ENCODE results near the gene RXFP4.

The RXFP4 gene

DNA sequence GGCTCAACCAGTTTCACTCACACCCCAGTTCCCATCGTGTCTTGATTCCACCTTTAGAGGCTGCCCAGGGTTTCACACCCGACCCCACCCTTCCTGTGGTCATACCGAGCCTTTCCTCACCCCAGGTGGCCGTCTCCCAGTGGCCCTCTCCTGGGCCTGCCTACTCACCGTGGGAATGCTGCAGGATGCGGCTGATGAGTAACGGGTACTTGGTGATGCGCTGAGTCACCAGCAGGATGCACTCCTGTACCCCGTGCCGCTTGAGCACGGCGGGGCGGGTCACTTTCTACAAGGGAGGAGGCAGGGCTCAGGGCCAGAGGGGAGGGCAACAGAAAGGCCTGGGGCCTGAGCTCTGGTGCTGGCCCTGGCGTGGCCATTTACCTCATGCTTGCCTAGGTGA lies 20.5 kb downstream of the RXFP4 start:
- DNase-seq: no peak

DNA sequence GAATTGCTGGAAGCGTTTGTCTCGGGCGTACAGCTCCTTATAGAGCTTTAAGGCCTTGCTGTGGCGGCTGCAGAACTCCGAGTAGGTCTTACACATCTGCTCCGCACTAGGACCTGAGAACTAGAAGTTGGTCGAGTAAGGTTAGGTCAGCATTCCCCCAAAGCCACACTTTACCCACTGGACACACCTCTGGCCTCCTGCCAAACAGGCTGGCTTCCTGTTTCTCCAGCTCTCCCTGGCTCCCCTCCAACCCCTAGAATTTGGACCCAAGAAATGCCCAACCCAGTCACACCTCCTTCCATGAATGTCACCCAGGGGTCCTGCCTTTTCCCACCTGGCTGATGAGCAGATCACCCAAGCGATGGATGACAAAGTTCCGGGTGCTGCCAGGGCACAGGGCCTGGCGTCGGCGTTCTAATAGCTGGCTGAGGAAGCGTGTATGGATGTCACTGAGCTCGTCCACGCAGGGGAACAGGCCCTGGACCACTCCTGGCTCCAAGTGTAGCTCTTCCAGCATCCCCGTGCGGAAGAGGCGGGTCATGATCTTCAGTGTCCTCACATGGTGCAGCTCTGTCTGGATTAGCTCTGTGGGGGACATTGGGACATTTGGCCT lies 21.3 kb downstream of the RXFP4 start:
- no peak for DNase-seq

DNA sequence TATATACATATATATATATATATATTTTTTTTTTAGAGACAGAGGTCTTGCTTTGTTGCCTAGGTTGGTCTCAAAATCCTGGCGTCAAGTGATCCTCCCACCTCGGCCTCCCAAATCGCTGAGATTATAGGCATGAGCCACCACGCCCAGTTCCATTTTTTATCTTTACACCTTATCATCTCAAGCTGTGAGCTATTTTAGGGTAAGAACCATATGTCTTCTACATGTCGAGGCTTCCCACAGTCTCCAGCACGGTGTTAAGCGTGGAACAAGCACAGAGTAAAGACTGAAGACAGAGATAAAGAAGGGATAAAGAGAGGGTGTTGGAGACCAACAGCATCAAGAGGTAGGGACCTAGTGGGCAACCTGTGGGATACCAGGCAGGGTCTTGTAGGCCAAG lies 22.8 kb downstream of the RXFP4 start:
- no peak for DNase-seq

DNA sequence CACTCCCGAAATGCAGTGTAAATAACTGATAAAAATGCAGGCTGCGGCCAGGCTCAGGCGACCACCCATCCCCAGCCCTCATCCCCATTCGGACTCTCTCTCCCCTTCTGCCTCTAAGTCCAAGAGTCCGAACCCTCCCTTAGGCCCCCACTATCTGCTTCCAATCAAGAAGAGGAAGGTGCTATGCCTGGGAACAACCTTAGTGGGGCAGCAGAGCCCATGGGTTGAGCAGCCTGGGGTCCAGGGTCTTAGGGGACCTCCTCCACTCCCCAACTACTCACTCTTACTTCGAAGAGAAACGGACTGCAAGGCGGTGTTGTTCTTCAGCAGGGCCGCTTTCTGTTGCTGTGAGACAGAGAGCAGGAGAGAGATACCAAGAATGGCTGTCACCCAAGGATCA lies 24.7 kb downstream of the RXFP4 start:
- no peak for DNase-seq

DNA sequence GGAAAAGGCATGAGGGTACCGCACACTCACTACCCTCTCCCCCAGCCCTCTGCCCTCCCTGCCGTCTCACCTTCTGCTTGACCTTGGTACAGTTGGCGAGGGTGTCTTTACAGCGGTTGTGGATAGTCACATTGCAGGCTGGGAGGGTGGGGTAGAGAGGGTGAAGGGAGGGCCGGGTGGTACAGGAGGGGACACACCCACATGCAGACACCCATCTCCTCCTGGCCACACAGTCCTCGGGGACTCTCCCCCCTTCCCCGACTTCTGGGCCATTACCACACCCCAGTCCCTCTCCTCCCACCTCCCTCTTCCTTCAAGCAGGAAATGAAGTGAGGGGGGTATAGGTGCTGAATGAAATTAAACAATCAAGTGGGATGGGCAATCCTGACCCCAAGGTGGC lies 25.3 kb downstream of the RXFP4 start:
- DNase-seq: no peak

DNA sequence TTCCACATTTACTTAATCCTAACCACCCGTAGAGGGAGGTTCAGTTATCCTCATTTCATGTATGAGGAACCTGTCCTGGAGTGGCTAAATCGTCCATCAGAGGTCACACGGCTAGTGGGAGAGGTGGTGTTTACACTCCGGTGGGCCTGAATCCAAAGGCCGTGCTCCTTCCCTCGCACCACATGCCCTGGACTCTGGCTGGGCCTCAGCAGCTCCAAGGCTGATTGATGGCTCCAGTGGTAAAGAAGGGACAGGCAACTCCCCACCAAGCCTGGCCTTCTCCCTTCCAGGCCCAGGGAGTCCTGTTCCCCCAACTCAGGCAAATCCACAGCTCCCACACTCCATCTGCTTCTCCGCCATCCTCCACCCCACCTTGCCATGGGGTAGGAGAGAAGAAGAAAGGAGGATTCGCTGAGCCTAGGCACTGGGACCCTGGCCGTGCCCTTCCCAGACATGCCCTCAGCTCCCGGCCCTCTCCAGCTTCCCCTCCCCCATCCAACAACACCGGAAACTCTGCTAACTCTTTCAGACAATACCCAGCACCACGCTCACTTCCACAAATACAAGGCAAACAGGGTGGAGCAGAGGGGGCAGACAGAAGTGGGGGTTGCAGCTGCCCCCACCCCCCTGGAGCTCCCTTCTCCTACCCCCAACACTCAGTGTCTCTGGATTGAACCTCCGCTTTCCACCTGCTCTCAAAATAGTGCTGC lies 26.1 kb downstream of the RXFP4 start:
- no peak for DNase-seq

DNA sequence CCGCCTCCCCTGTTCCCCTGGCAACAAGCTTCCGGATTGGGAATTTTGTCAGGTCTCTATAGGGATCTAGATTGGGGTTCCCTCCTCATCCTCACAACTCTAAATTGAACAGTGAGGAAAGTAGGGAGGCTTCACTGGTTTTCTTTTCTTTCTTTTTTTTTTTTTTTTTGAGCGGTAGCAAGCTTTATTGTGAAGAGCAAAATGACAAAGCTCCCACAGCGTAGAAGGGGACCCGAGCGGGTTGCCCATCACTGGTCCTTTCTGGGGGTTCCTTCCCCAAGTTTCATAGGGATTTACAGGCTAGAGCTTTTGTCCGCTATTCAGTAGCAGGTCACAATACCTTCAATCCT lies 26.6 kb downstream of the RXFP4 start:
- no peak for DNase-seq

DNA sequence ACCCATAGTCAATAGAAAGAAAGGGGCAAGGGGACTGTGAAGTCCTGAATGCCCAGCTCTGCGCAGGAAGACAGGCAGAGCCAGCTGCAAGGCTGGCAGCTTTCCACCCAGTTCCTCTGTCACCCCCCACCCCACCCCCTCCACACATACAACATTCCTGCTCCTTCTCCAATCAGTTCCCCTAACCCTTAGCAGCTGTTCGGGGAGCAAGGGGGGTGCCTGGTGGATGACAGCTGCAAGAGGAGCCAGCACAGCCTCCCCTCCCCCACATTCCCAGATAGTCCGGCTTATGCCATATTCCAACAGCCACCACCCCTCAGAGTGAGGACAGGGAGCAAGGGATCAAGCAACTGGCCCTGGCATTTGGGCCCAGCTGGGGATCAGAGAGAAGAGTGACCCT lies 27.2 kb downstream of the RXFP4 start:
- DNase-seq: no peak

DNA sequence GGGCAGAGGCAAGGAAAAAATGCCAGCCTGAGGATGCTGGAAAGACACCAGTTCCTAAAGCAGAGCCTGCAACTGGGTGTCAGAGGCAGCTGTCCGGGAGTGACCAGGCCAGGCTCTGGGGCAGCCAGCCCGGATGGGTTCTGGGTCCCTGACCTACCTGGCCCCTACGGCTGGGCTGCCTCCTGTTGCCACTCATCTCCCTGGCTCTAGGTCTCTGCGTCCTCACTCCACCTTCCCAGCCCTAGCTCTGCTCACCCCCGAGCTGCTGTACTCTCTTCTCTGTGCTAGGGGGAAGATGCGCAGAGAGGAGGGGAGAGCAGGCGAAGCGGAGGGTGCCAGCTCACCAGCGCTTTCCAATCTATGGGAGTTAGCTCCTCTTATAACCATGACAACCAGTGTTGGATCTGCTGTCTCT lies 27.9 kb downstream of the RXFP4 start:
- DNase-seq: no peak

DNA sequence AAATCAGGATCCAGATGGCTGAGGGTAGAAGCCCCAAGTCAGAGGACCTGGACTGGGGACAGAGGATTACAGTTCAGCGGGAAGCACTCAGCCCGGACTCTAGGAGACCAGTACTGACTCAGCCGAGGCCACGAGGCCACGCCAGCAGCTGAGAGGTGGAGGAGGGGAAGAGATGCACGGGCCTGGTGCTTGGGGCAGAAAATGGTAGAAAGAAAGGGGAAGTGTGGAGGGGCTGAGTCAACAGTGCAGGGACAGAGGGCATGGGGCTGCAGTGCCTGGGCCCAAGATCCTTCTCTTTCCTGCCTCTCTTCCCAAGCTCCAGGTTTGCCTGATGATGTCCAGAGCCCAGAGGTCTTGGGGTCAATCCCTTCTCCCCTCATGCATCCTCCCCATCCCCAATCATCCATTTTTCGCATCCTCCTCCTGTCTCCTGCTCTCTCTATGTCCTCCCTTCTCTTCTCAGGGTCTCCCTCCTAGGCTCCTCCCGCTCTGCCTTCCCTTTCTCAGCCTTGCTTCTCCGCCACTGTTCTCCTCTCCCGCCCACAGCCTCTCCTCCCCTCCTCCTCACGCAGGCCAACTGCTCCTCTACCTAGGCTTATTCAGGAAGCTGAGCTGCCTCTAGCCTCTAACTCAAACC lies 29.2 kb downstream of the RXFP4 start:
- DNase-seq: no peak

DNA sequence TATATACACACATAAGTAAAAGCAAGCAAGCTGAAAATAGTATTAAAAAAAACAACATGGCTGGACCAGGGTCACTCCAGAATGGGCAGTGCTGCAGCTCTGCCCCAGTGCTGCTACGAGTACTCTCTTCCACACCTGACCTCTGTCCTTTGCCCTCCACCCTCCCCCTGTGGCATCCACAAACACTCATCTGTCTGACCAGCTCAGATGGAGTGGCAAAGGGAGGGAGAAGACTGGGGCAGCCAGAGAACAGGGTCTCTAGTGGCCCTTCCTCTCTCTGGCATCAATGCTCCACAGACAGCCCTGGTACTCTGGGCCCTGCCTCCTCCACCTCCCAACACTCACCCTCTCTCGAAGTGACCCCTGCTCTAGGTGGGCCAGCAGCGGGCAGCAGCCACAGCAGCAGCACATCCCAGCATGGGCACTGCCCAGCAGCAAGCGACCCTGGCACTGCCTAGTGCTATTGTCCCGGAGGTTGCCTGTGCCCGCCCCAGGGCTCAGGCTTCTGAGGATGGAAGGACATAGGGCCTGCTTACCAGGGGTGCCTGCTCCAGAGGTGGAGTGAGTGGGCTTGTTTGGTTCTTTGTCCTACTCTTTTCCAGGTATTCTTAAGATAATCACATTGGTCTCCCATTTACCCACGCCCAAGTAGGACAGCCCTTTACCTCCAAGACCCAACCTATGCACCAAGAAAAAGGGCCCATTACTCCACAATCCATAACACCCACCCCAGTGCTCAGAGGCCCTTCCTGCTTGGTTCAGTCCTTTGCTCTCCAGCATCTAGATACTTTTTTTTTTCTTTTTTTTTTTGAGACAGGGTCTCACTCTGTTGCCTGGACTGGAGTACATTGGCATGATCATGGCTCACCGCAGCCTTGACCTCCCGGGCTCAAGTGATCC lies 30.7 kb downstream of the RXFP4 start:
- no peak for DNase-seq

DNA sequence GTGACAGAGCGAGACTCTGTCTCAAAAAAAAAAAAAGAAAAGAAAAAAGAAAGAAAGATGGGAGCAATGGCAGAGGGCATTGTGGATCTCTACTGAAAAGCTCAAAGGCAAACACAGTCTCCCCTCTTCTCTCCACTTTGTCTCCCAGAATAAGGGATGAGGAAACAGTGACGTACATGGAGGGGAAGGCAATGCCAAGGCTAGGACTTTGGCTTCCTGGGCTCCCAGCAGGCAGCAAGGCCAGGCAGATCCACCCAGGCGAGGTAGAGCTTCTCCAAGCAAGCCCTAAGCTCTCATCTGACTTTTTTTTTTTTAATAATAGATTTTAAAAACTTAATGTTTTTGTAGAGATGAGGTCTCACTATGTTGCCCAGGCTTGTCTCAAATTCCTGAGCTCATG lies 32.3 kb downstream of the RXFP4 start:
- DNase-seq: no peak

DNA sequence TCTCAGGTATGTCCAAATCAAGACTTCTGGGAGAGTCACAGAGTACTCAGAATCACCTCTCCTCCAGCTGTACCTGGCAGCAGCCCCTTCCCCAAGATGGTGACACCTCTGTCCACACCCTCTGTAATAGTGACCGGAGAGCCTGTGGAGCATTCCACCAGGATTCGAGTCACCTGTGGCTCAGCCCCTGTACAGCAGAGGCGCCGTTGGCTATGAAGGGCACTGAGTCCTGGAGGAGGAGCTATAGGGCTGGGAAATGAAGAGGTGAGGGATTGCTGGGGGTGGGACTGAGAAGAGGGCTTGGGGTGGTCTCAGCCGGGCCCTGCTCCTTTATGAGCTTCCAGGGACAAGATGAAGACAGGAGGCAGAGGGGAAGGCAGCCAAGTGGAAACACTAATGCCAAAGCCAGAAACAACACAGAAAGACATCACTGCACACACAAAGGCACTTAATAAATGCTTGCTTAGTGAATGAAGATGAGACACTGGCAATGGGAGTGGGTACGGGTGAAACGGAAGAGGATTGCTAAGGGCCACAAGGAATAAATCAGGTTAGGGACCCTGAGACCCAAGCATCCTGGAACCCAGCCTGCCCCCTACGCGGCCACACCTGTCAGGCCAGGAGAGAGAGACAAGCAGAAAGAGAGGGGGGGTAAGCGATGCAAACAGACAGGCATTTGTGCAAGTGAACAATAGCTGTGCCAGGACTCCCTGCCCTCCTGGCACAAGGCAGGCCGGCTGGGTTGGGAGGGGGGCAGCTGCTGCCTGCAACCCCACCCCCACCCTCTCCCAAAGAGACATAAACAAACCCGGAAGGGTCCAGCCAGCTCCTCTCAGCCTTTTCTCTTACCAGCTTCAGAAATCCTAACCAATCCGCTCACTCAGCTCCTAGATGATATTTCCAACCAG lies 33.0 kb downstream of the RXFP4 start:
- DNase-seq: no peak

DNA sequence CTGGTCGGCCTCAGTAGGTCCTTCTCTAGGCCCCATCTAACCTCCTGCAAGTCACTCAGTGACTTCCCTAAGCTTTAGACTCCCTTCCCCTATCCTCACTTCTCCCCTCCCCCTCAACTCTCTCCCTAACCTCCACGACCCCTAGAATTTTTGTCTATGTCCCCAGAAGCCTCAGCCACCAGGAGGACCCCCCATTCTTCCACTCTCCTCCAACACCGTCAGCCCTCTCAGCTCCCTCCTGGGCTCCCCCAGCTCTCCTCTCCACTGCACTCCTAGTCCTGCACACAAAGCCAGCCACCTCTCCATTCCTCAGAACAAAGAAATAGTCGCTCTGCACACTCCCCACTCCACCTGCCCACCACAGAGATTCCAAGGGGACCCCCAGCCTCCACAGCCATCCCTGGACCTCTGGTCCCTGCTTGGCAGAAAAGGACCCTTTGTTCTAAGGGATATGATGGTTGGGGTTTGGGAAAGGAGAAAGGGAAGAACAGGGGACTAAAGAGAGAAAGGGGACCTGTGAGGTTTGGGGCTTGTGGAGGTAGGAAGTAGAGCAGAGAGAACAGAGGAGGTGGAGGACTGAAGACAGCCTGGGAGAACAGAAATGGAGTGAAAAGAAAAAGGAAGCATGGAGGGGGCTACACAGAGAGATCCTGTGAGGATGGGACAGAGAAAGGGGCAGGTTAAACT lies 34.1 kb downstream of the RXFP4 start:
- no peak for DNase-seq

DNA sequence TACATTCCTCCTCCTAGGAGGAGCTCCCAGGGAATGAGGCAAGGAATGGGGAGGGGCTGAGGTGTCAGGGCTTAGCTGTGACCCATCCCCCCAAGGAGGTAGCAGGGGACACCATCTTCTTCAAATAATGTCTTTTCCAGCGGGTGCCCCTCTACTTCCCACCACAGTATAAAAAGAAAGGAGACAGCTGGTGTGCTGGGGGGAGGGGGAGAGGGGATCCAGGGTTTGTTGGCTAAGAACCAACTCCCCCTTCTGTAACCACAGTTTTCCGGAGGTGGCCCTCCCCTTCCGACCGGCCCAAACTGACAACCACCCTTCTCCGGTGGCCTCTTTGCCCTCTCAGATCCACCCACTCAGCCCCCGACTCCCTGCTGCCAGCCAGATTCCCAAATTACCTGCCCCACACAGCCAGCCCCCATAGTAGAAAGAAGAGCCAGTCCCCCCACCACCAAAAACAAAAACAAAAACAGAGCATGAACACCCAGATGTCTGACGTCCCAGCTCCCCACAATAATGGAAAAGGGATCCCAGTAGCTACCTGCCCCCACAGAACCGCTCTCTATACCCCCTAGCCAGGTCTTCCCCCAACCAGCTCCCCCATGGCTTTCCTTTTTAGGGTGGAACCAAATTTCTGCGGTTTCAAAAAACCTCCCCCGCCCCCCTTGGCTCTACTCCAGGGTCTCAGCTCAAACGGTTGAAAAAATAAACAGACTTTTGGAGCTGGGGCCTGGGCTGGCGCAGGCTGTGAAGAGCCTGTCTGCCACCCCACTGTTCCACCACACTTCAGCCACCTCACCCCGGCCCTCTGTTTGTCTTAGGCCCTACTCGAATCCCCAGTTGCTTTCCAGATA lies 34.8 kb downstream of the RXFP4 start:
- no peak for DNase-seq

DNA sequence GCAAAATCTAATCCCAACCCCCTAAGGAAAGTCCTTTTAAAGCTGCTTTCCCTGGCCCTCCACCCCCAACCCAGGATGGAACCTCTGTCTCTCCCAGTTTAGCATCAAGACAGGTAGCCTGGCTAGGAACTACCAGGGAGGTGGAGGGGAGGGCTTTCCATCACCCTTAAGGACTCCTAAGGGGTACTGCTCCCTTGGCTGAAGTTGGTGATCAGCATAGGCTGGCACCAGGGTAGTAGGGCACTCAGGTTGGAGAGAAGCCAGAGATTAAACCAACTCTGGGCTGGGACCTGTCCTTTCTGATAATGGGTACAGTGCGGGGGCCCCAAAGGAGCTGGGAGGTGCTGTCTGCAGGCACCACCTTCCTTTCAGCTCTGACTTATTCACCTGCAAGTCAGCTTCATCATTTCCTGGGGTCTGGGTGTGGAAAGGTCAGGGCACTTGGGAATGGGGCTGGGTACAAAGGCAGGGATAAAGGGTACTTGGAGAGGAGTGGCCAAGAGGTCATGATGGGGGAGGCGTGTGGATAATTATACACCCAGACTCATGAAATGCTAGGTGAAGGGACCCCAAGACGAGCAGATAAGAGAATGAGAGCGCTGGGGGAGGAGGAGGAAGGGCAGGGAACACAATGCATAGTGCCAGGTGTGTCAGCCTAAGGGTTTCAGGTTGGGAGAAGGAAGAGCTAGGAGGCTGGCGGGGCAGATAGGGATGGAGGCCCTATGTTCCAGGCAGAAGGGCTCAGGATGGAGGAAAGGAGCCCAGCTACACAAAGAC lies 35.7 kb downstream of the RXFP4 start:
- no peak for DNase-seq

DNA sequence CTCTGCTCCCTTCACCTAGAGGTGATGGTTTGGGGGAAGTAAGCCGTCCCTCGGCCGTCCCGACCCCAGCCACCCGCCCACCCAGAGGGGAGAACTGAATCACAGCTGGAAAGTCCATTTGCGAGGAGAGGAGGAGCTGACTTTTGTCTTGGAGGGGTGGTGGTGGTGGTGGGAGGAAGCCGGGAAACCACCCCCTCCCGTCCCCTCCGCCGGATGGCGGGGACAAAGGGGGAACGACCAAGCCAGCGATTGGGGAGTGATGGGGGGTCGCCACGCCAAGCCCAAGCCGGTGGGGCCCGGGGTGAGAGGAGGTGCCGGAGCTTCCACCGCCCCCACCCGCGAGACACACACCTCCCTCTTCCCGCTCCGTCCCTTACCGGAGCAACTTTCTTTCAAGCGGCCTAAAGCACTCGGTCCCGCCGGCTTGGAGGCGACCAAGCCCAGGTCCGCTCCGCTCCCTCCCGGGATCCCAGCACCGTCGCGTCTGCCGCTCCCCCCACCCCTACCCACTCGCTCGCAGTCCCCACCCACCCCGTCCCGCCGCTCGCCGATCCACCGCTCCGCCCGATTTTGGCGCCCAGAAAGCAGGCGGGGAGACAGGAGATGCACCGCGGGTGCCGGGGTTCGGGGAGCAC lies 36.4 kb downstream of the RXFP4 start:
- DNase-seq: no peak

DNA sequence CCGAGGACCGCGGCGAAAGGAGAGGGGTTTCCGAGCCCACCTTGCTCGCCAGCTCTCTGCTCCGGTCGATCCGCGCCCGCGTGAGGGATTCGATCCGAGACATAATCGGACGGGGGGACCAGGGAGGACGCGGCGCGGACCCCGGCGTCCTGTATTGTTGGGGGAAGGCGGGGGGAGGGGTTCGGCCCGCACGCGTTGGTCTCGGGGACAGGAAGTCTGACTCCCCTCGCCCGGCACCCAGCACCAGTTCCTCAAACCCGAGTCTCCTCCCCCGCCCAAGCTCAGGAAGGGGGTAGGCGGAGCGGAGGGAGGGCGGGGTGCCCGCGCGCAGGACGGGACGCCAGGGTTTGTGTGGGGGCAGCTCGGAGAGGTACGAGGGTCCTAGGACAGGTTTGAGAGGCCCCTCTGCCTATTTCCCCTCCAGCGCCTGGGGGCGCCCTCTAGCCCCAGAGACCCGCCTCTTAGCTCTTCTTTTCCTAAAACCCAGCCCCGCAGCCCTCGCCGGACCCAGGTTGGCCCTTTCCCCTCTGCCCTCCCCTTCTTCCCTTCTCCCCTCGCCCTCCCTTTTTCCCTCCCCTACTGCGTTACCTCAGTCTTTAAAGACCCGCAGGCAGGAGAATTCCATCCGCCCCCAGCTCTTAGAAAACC lies 37.0 kb downstream of the RXFP4 start, which contains the start of gene ARHGEF2:
Gene ARHGEF2 (minus strand): TSS at position 223 of the 648 bp plus-strand sequence. CDS start 120 bp downstream, at position 103.
- no peak for DNase-seq

DNA sequence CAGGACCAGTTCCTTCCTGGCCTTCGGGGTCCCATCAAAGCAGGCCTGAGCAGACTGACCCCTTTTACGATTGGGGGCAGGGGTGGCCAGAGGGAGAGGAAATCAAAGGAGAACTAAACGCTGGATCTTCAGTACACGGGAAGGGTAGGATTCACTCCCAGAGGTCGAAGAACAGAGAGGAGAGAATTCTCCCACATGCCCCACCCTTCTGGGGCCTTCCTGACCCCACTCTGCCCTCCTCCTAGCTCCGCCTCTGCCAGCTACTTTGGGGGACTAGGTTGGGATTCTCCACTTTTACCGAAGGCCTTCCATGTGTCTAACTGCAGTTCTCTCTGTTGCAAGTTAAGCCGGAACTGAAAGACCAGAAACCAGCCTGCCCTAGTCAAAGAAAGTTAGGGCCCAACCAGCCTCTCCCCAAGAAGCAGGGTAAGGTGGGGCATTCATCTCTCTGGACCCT lies 37.6 kb downstream of the RXFP4 start:
- DNase-seq: no peak
